IPS DF 4.7 (cell line): ENCODE measurements around the gene WNT9A.
"Not testable (repeated sequence)": the region's sequence is repeated elsewhere in the genome, so short reads cannot be mapped to it uniquely, and the experiment has no call there.

Source experiments
- DNase-seq: peaks from one replicate; pipeline ENCODE4 v3.0.0-alpha.2; 2013; ENCODE audit warnings: low spot score; ENCODE audit errors: extremely low read depth

Gene WNT9A

GRCh38 chr1:227886993-227887696 is 60.6 kb downstream of the WNT9A start:
- no peak for DNase-seq

GRCh38 chr1:227886503-227886961 is 61.2 kb downstream of the WNT9A start:
- no peak for DNase-seq

GRCh38 chr1:227885648-227886502 is 61.9 kb downstream of the WNT9A start:
- DNase-seq: no peak

GRCh38 chr1:227885135-227885647 is 62.5 kb downstream of the WNT9A start:
- DNase-seq: no peak

- DNase-seq: no peak
These were observed 63.2 kb downstream of the WNT9A start for GRCh38 chr1:227884370-227885134.

GRCh38 chr1:227883641-227884301 is 64.0 kb downstream of the WNT9A start:
- DNase-seq: no peak

- no peak for DNase-seq
These were observed 64.6 kb downstream of the WNT9A start for GRCh38 chr1:227883073-227883520.

GRCh38 chr1:227880342-227880924 is 67.3 kb downstream of the WNT9A start:
- no peak for DNase-seq

GRCh38 chr1:227877810-227878209 is 69.9 kb downstream of the WNT9A start:
- not testable (repeated sequence) for DNase-seq

GRCh38 chr1:227871892-227872291 is 75.8 kb downstream of the WNT9A start:
- not testable (repeated sequence) for DNase-seq

GRCh38 chr1:227870366-227870765 is 77.4 kb downstream of the WNT9A start:
- no peak for DNase-seq

- DNase-seq: no peak
These were observed 77.9 kb downstream of the WNT9A start for GRCh38 chr1:227869851-227870305.

- no peak for DNase-seq
These were observed 78.4 kb downstream of the WNT9A start for GRCh38 chr1:227869279-227869842.
